Effector CD8-positive, alpha-beta T cell (primary cell): ENCODE results near the gene PDGFRB.

Source experiments
- DNase-seq: peaks from one replicate; lab custom pipeline; 2025; lab: John Stamatoyannopoulos, UW

The PDGFRB gene

GRCh38 chr5:150181766-150182545 lies 26.3 kb upstream of the PDGFRB start:
- no peak for DNase-seq

- DNase-seq = no peak
Observed at GRCh38 chr5:150181027-150181426, 25.4 kb upstream of the PDGFRB start.

GRCh38 chr5:150180241-150181026 lies 24.8 kb upstream of the PDGFRB start:
- no peak for DNase-seq

- no peak for DNase-seq
Observed at GRCh38 chr5:150179019-150179620, 23.5 kb upstream of the PDGFRB start.

GRCh38 chr5:150178262-150178661 lies 22.6 kb upstream of the PDGFRB start:
- no peak for DNase-seq

GRCh38 chr5:150177721-150178120 lies 22.1 kb upstream of the PDGFRB start:
- DNase-seq = no peak

- DNase-seq = no peak
Observed at GRCh38 chr5:150176745-150177477, 21.3 kb upstream of the PDGFRB start.

DNA sequence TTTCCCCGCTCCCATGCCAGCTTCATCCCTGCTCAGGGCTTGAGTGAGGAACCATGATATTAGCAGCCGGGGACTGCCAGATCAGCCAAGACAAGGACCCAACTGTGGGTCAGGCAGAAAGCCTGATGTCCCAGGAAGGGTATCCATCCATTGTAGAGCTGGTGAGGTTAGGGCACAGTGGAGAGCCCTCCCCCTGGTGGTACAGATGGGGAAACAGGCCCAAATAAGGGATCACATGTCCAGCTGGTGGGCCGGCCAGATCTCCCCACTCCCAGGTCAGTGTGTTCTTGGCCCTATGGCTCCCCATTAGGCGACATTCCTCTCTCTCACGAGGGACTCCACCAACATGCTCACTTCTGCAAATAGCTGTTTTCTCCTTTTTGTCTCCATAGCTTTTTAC lies 19.9 kb upstream of the PDGFRB start:
- no peak for DNase-seq

- DNase-seq = no peak
Observed at GRCh38 chr5:150175076-150175475, 19.4 kb upstream of the PDGFRB start.

DNA sequence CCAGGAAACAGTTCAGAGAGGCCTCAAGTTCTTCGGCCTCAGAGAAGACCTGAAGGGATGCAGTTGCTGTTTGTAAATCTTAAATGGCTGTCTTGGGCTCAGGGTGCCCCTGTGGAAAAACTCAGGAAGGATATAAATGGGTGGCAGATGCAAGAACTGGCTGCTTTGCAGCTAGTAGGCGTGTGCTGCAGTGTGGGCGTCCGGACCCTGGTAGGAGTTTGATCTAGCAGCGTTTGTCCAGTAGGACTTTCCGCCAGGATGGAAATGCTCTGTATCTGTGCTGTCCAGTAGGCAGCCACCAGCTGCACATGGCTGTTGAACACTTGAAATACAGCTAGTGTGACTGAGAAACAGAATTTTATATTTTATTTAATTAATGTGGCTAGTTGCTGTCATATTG lies 18.6 kb upstream of the PDGFRB start:
- no peak for DNase-seq

GRCh38 chr5:150173161-150173560 lies 17.5 kb upstream of the PDGFRB start:
- DNase-seq = no peak

DNA sequence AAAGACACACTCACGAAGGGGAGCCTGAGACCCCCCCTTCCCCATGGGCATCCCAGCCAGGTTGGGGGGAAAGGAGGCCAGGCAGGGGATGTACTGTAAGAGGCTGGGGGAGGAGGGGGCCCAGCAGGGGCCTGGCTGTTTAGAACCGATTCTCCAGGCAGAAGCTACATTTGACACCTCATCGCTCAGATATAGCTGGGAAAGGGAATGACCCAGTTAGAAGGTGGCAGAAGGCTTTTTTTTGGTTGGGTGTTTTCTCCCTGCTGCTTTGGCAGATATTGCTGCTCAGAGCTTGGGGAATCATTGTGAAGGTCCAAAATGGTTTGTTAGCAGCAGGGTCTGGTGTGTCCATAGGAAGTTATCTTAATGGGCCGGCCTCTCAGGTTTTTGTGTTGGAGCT lies 16.9 kb upstream of the PDGFRB start:
- no peak for DNase-seq

DNA sequence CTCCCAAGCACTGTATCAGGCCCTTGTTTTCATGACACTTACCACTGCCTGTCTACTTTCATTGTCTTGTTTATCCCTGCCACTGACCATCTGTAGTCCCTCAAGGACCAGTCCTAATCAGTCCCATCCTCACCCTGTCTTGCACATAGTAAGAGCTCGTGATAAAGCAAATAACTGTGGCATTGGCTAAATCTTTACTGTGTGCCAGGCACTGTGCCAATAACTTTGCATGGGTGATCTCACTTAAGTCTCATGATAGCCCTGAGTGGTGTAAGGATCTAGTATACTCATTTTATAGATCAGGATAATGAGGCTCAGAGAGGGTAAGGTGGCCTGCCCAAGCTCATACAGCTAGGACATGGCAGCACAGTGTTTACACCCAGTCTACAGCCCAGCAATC lies 16.5 kb upstream of the PDGFRB start:
- DNase-seq = no peak

GRCh38 chr5:150168864-150169263 lies 13.2 kb upstream of the PDGFRB start:
- DNase-seq = no peak

GRCh38 chr5:150167908-150168307 lies 12.3 kb upstream of the PDGFRB start:
- DNase-seq = no peak

DNA sequence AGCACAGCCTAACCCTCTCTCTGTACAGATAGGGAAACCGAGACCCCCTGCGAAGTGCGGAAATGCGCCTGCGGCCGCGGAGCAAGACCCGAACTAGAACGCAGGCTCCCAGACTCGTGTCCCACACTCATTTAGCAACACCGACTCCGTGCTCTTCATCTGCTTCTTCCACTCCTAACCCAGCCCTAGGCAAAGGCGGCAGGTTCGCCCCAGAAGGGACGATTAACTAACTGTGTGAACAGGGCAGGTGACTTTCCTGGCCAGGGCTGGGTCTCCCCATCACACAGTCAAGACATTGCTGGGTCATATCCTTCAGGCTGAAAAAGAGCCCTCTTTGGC lies 11.8 kb upstream of the PDGFRB start:
- no peak for DNase-seq

- DNase-seq = no peak
Observed at GRCh38 chr5:150166650-150167511, 11.2 kb upstream of the PDGFRB start, which contains the start of gene CDX1. TSS of gene CDX1 (plus strand) at chr5:150166778. CDS start at chr5:150166877, 99 bp downstream.

- DNase-seq = no peak
Observed at GRCh38 chr5:150166037-150166649, 10.5 kb upstream of the PDGFRB start.

GRCh38 chr5:150164211-150164980 lies 8.8 kb upstream of the PDGFRB start:
- DNase-seq = no peak

DNA sequence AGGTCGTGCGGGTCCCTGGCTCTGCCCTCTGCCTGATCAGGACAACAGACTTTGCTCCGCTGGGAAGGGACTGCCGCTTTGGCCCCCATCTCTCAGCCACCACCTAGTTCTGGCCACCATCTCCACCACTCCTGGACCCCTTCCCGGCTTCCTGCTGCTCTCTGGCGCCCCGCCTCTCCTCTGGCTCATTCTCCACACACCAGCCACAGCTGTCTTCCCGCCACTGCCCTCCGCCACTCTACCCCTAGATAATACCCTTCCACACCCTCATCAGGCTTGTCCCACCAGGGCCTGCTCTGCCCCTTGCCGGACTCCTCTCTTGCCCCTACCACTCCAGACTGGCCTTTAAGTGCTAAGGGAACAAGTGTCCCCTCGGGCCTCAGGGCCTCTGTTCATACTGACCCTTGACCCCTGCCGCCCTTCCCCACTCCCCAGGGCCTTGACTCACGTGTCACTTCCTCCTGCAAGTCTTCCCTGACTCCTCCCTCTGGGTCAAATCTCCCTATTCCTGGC lies 8.0 kb upstream of the PDGFRB start:
- DNase-seq = no peak
